SK-N-SH (cell line): Measurements from ENCODE around the gene CASKIN2.

Experiments used
- CHD2 ChIP-seq: fragments of 150-350 bp; IDR thresholded peaks from 2 replicates; pipeline ENCODE4 v1.6.1; 2018; ENCODE audit warnings: low read length; ENCODE audit not compliant: partially characterized antibody
- CTCF ChIP-seq: fragments of 200-600 bp; sonication (generic); IDR thresholded peaks from 2 replicates; pipeline ENCODE4 v1.6.1; 2017; ENCODE audit warnings: antibody characterized with exemption, mild to moderate bottlenecking, moderate library complexity
- ELF1 ChIP-seq: IDR thresholded peaks from 2 replicates; pipeline ENCODE4 v1.4.0; 2012
- EP300 ChIP-seq, 2 experiments: IDR thresholded peaks; 2 replicates each; pipeline versions ENCODE4 v1.4.0 to v1.6.1; 2012; ENCODE audit warnings: borderline replicate concordance in 1 of 2, low read depth in 1 of 2, low read length in 1 of 2
- EZH2phosphoT487 ChIP-seq: fragments of 200-600 bp; sonication (generic); IDR thresholded peaks from 2 replicates; pipeline ENCODE4 v1.6.1; 2017; ENCODE audit warnings: low read depth, mixed run types, mild to moderate bottlenecking, antibody characterized with exemption, moderate library complexity, borderline replicate concordance
- FOSL2 ChIP-seq: IDR thresholded peaks from 2 replicates; pipeline ENCODE4 v1.4.0; 2012; ENCODE audit warnings: low read depth, mild to moderate bottlenecking, moderate library complexity, borderline replicate concordance
- JUND ChIP-seq: IDR thresholded peaks from 2 replicates; pipeline ENCODE4 v1.4.0; 2012
- MEF2A ChIP-seq: IDR thresholded peaks from 2 replicates; pipeline ENCODE4 v1.4.0; 2012; ENCODE audit warnings: low read depth, borderline replicate concordance
- POLR2AphosphoS5 ChIP-seq: IDR thresholded peaks from 2 replicates; pipeline ENCODE4 v1.6.1; 2012; ENCODE audit warnings: low read depth, low read length
- RAD21 ChIP-seq: IDR thresholded peaks from 2 replicates; pipeline ENCODE4 v1.6.1; 2012; ENCODE audit warnings: mild to moderate bottlenecking, low read length
- REST ChIP-seq: IDR thresholded peaks from 2 replicates; pipeline ENCODE4 v1.6.1; 2012; ENCODE audit warnings: mild to moderate bottlenecking, low read depth, low read length, moderate library complexity
- SIN3A ChIP-seq: IDR thresholded peaks from 2 replicates; pipeline ENCODE4 v1.6.1; 2012; ENCODE audit warnings: low read depth, mild to moderate bottlenecking, low read length, moderate library complexity, borderline replicate concordance
- TF ChIP-seq, protein P1 (sequence below): fragments of 150-350 bp; IDR thresholded peaks from 2 replicates; pipeline ENCODE4 v1.6.1; 2017; ENCODE audit warnings: antibody characterized with exemption, low read length, low read depth, borderline replicate concordance

GRCh38 chr17:75481194-75482068 is 33.9 kb downstream of the CASKIN2 start:
- TF ChIP-seq SIN3A, result no peak
- TF ChIP-seq EP300 (IDR thresholded peaks at IDR 0.05; ENCODE audit: borderline replicate concordance in 1 of 2, low read depth in 1 of 2, low read length in 1 of 2), result no peak
- TF ChIP-seq CTCF, result no peak
- TF ChIP-seq JUND, result no peak
- TF ChIP-seq MEF2A, result no peak
- TF ChIP-seq POLR2AphosphoS5, result no peak
- TF ChIP-seq ELF1, result no peak
- no peak for TF ChIP-seq CHD2
- TF ChIP-seq FOSL2, result no peak
- no peak for TF ChIP-seq REST
- no peak for TF ChIP-seq RAD21
- TF ChIP-seq, protein P1, sequence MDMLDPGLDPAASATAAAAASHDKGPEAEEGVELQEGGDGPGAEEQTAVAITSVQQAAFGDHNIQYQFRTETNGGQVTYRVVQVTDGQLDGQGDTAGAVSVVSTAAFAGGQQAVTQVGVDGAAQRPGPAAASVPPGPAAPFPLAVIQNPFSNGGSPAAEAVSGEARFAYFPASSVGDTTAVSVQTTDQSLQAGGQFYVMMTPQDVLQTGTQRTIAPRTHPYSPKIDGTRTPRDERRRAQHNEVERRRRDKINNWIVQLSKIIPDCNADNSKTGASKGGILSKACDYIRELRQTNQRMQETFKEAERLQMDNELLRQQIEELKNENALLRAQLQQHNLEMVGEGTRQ, result no peak
- no peak for TF ChIP-seq EZH2phosphoT487
